Measurements from ENCODE around the gene LRFN4. TPM values are rescaled to one million over a fixed set of nuclear protein-coding genes. Genes with fewer than 3 reads are reported as not detected.

The LRFN4 gene
- total and polyA plus RNA-seq, 2 of the 13 experiments (the other 11 are each of a cell fraction or from before 2014, with no cell fraction given), result 1.3 to 6.8 TPM

DNA sequence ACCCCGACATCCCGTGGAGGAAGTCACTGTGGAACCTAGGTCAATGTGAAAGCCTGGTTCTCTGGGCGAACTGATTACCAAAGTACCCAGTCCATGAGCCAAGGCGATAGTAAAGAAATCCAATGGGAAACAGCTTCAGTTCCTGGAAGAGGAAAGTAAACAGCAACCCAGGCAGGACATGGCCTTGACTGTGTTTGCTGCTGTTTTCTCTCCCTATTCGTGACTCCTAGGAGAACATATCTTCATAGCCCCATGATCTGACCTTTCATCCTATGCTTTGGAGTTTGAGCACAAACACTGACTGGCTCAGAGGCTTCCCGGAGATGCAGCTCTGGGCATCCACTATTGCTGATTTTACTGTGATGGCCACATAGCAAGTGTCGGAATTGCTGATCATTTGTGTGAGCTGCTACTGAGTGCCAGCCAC lies 45.1 kb downstream of the LRFN4 start (continued):
- TF ChIP-seq KDM5A (IDR thresholded peaks at IDR 0.05; ENCODE audit: borderline replicate concordance, low read length) (no peak), CCDC6 (CRISPR knock-in tag; IDR thresholded peaks at IDR 0.05) (no peak), ZNF652 (CRISPR knock-in tag; IDR thresholded peaks at IDR 0.05; ENCODE audit: borderline replicate concordance, low read depth) (peak; percentile 17; the same call in 1 of the 2 replicates), NFYB (CRISPR knock-in tag; IDR thresholded peaks at IDR 0.05) (no peak), NFKB2 (CRISPR knock-in tag; IDR thresholded peaks at IDR 0.05; ENCODE audit: borderline replicate concordance) (no peak), ZNF496 (CRISPR knock-in tag; IDR thresholded peaks at IDR 0.05; ENCODE audit: insufficient replicate concordance) (no peak), ZBTB7B (CRISPR knock-in tag; IDR thresholded peaks at IDR 0.05) (no peak; the same call in 1 of the 2 replicates), ZFP62 (CRISPR knock-in tag; IDR thresholded peaks at IDR 0.05) (no peak), ZNF614 (CRISPR knock-in tag; IDR thresholded peaks at IDR 0.05; ENCODE audit: borderline replicate concordance) (peak; percentile 98), ZNF138 (CRISPR knock-in tag; IDR thresholded peaks at IDR 0.05; ENCODE audit: low read depth) (no peak), SIX4 (CRISPR knock-in tag; IDR thresholded peaks at IDR 0.05) (peak; percentile 85), NONO (IDR thresholded peaks at IDR 0.05) (no peak), NONO (CRISPR knock-in tag; conservative IDR thresholded peaks at IDR 0.05) (no peak; the same call in 1 of the 2 replicates), MIER3 (CRISPR knock-in tag; IDR thresholded peaks at IDR 0.05; ENCODE audit: borderline replicate concordance) (peak; percentile 91; the same call in 1 of the 2 replicates), SIN3A (IDR thresholded peaks at IDR 0.05; ENCODE audit: borderline replicate concordance, low read depth, low read length) (no peak), U2AF1 (optimal IDR thresholded peaks at IDR 0.05; ENCODE audit: low read depth, low read length) (no peak)
- TF ChIP-seq, protein P1, sequence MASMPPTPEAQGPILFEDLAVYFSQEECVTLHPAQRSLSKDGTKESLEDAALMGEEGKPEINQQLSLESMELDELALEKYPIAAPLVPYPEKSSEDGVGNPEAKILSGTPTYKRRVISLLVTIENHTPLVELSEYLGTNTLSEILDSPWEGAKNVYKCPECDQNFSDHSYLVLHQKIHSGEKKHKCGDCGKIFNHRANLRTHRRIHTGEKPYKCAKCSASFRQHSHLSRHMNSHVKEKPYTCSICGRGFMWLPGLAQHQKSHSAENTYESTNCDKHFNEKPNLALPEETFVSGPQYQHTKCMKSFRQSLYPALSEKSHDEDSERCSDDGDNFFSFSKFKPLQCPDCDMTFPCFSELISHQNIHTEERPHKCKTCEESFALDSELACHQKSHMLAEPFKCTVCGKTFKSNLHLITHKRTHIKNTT (CRISPR knock-in tag; IDR thresholded peaks at IDR 0.05), result no peak
- TF ChIP-seq, protein P2, sequence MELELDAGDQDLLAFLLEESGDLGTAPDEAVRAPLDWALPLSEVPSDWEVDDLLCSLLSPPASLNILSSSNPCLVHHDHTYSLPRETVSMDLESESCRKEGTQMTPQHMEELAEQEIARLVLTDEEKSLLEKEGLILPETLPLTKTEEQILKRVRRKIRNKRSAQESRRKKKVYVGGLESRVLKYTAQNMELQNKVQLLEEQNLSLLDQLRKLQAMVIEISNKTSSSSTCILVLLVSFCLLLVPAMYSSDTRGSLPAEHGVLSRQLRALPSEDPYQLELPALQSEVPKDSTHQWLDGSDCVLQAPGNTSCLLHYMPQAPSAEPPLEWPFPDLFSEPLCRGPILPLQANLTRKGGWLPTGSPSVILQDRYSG (CRISPR knock-in tag; IDR thresholded peaks at IDR 0.05), result no peak
- TF ChIP-seq, protein P3, sequence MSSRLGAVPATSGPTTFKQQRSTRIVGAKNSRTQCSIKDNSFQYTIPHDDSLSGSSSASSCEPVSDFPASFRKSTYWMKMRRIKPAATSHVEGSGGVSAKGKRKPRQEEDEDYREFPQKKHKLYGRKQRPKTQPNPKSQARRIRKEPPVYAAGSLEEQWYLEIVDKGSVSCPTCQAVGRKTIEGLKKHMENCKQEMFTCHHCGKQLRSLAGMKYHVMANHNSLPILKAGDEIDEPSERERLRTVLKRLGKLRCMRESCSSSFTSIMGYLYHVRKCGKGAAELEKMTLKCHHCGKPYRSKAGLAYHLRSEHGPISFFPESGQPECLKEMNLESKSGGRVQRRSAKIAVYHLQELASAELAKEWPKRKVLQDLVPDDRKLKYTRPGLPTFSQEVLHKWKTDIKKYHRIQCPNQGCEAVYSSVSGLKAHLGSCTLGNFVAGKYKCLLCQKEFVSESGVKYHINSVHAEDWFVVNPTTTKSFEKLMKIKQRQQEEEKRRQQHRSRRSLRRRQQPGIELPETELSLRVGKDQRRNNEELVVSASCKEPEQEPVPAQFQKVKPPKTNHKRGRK (CRISPR knock-in tag; IDR thresholded peaks at IDR 0.05), result no peak
- TF ChIP-seq, protein P4, sequence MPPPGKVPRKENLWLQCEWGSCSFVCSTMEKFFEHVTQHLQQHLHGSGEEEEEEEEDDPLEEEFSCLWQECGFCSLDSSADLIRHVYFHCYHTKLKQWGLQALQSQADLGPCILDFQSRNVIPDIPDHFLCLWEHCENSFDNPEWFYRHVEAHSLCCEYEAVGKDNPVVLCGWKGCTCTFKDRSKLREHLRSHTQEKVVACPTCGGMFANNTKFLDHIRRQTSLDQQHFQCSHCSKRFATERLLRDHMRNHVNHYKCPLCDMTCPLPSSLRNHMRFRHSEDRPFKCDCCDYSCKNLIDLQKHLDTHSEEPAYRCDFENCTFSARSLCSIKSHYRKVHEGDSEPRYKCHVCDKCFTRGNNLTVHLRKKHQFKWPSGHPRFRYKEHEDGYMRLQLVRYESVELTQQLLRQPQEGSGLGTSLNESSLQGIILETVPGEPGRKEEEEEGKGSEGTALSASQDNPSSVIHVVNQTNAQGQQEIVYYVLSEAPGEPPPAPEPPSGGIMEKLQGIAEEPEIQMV (CRISPR knock-in tag; IDR thresholded peaks at IDR 0.05; ENCODE audit: low read depth), result no peak
- TF ChIP-seq, protein P5, sequence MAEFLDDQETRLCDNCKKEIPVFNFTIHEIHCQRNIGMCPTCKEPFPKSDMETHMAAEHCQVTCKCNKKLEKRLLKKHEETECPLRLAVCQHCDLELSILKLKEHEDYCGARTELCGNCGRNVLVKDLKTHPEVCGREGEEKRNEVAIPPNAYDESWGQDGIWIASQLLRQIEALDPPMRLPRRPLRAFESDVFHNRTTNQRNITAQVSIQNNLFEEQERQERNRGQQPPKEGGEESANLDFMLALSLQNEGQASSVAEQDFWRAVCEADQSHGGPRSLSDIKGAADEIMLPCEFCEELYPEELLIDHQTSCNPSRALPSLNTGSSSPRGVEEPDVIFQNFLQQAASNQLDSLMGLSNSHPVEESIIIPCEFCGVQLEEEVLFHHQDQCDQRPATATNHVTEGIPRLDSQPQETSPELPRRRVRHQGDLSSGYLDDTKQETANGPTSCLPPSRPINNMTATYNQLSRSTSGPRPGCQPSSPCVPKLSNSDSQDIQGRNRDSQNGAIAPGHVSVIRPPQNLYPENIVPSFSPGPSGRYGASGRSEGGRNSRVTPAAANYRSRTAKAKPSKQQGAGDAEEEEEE (CRISPR knock-in tag; IDR thresholded peaks at IDR 0.05; ENCODE audit: borderline replicate concordance), result no peak
- TF ChIP-seq, protein P6, sequence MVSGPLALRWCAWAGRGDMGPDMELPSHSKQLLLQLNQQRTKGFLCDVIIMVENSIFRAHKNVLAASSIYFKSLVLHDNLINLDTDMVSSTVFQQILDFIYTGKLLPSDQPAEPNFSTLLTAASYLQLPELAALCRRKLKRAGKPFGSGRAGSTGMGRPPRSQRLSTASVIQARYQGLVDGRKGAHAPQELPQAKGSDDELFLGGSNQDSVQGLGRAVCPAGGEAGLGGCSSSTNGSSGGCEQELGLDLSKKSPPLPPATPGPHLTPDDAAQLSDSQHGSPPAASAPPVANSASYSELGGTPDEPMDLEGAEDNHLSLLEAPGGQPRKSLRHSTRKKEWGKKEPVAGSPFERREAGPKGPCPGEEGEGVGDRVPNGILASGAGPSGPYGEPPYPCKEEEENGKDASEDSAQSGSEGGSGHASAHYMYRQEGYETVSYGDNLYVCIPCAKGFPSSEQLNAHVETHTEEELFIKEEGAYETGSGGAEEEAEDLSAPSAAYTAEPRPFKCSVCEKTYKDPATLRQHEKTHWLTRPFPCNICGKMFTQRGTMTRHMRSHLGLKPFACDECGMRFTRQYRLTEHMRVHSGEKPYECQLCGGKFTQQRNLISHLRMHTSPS (CRISPR knock-in tag; IDR thresholded peaks at IDR 0.05; ENCODE audit: low read depth), result peak; percentile 88
